Kidney (tissue), 14 donors: ENCODE measurements around the gene SPAAR. TPM values are rescaled to one million over a fixed set of nuclear protein-coding genes. Genes with fewer than 3 reads are reported as not detected.

ENCODE experiments used
- DNase-seq, 5 donors: peaks; one replicate each; pipeline ENCODE4 v3.0.0-alpha.2; 2013 to 2020
- FAIRE-seq: peaks from 2 replicates; lab custom pipeline; 2012; peaks lifted over from hg19 to GRCh38; lab: Jason Lieb, UNC
- H3K27ac ChIP-seq, 2 donors: one replicate each; pipeline ENCODE4 v1.7.0; 2013; ENCODE audit warnings: low read depth in 2 of 2, low read length in 2 of 2, inconsistent platforms in 1 of 2
- H3K27me3 ChIP-seq: one replicate; pipeline ENCODE4 v1.7.1; 2013; ENCODE audit warnings: low read length, inconsistent platforms; ENCODE audit not compliant: control insufficient read depth, insufficient read depth
- H3K36me3 ChIP-seq, 3 donors: one replicate each; pipeline versions ENCODE4 v1.7.0 to v1.7.1; 2013; ENCODE audit warnings: low read length in 3 of 3, control low read depth in 1 of 3, inconsistent platforms in 1 of 3; ENCODE audit not compliant: insufficient read depth in 3 of 3, control insufficient read depth in 2 of 3
- H3K4me1 ChIP-seq, 3 donors: one replicate each; pipeline versions ENCODE4 v1.7.0 to v1.7.1; 2013; ENCODE audit warnings: low read length in 3 of 3, inconsistent platforms in 1 of 3, low read depth in 1 of 3; ENCODE audit not compliant: control insufficient read depth in 2 of 3, insufficient read depth in 2 of 3
- H3K4me3 ChIP-seq, 3 donors: one replicate each; pipeline versions ENCODE4 v1.7.0 to v1.8.1; 2013; ENCODE audit warnings: low read length in 3 of 3, control low read depth in 1 of 3, inconsistent platforms in 1 of 3
- H3K9ac ChIP-seq, 3 donors: one replicate each; pipeline versions ENCODE4 v1.7.0 to v1.7.1; 2013; ENCODE audit warnings: low read length in 3 of 3, control low read depth in 1 of 3, inconsistent platforms in 1 of 3
- H3K9me3 ChIP-seq, 3 donors: one replicate each; pipeline versions ENCODE4 v1.7.0 to v1.7.1; 2013; ENCODE audit warnings: low read length in 3 of 3, control low read depth in 1 of 3, inconsistent platforms in 1 of 3; ENCODE audit not compliant: control insufficient read depth in 2 of 3, insufficient read depth in 1 of 3
- CTCF ChIP-seq: IDR thresholded peaks from 3 replicates; pipeline ENCODE4 v1.5.1; 2012; ENCODE audit warnings: mild to moderate bottlenecking, moderate library complexity, borderline replicate concordance; ENCODE audit not compliant: insufficient read depth; ENCODE audit errors: extremely low read depth
- intact Hi-C: fragments of 100-400 bp; cut with DNase I; formaldehyde crosslinking; loops from one replicate; pipeline ENCODE4 v1.11.1; 2022
- polyA plus RNA-seq: library from polyadenylated mRNA; stranded (reverse); fragments of 350-450 nt; fragmentation: Illumina TruSeq; extraction: RNeasy Lipid Tissue Mini Kit (QIAGEN cat#74804); gene quantifications from one replicate; pipeline ENCODE4 v1.2.3, GENCODE V29; 2014; ENCODE audit warnings: low read depth, low replicate concordance; ENCODE audit not compliant: insufficient read depth
- total RNA-seq: library from RNA; stranded (reverse); fragmentation: NEBNext Ultra II Directional; extraction: Animal tissue kit (Norgen Biotek cat#: 25700); gene quantifications from one replicate; pipeline ENCODE4 v1.2.1, GENCODE V29; 2021
- donor health status: control.
- donor health status: control.
- donor health status: control.
- donor health status: control.
- donor health status: control.
- donor health status: DM: yes; HTN: yes; CAD: no.
- donor health status: Normal renal cell carcinoma (clear cell type).

Gene SPAAR
- total and polyA plus RNA-seq, 2 donors from 2014 or later: 3.2 to 5.3 TPM

- intact Hi-C loops: no loop called here
- FAIRE-seq (no peak), DNase-seq (no peak)
- no peak overlapping the region for H3K9ac ChIP-seq
- H3K4me3 ChIP-seq: no peak overlapping the region
- no peaks in the 10 kb centered on the region for H3K36me3 ChIP-seq
- H3K27ac ChIP-seq: no peak overlapping the region
- TF ChIP-seq CTCF: no peak
- no peaks in the 10 kb centered on the region for H3K9me3 ChIP-seq
- H3K27me3 ChIP-seq: no peaks in the 10 kb centered on the region
- no peaks in the 10 kb centered on the region for H3K4me1 ChIP-seq
Measured at GRCh38 chr9:35868933-35869332, 40.4 kb upstream of the SPAAR start.

GRCh38 chr9:35869621-35870216 lies 39.6 kb upstream of the SPAAR start:
- no peak for TF ChIP-seq CTCF
- FAIRE-seq (no peak), DNase-seq (no peak)
- H3K4me1 ChIP-seq: no peaks in the 10 kb centered on the region
- no peaks in the 10 kb centered on the region for H3K9me3 ChIP-seq
- H3K9ac ChIP-seq: no peak overlapping the region
- no peak overlapping the region for H3K27ac ChIP-seq
- no peaks in the 10 kb centered on the region for H3K36me3 ChIP-seq
- no peaks in the 10 kb centered on the region for H3K27me3 ChIP-seq
- intact Hi-C loops: no loop called here
- H3K4me3 ChIP-seq: no peak overlapping the region

GRCh38 chr9:35870351-35870923 lies 38.9 kb upstream of the SPAAR start, which contains the start of gene OR13J1:
TSS of gene OR13J1 (minus strand) at chr9:35870401. CDS start at chr9:35870401, 0 bp downstream.
- no peak for TF ChIP-seq CTCF
- FAIRE-seq: no peak
- H3K4me3 ChIP-seq: no peak within 1 kb of the TSS
- no peak for DNase-seq
- H3K36me3 ChIP-seq: no peaks in the 10 kb centered on the region
- H3K9me3 ChIP-seq: no peaks in the 10 kb centered on the region
- no peak within 1 kb of the TSS for H3K27ac ChIP-seq
- intact Hi-C loops: no loop called here
- no peaks in the 10 kb centered on the region for H3K4me1 ChIP-seq
- H3K27me3 ChIP-seq: no peaks in the 10 kb centered on the region
- H3K9ac ChIP-seq: no peak within 1 kb of the TSS
